ENCODE measurements around the gene TRDN.
"Not testable (repeated sequence)": the region's sequence is repeated elsewhere in the genome, so short reads cannot be mapped to it uniquely, and the experiment has no call there.

TRDN gene

DNA sequence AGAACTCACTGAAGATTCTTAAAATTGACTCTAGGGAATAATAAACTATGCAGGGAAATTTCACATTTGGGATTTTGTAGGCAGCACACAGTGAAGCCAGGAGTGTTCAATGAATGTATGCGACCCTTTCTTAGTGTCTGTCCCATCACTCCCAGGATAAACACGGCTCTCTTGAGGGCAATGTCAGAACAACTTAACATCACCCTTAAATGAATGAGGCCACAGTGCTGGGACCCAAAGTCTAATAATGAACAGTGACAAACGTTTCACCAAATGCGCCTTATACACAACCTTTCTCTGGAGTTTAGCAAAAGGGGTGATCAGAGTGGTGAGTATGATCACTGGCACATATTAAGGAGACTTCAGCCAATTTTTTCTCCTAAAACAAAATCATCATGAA is 403.4 kb downstream of the TRDN start:
- no peak for DNase-seq

DNA sequence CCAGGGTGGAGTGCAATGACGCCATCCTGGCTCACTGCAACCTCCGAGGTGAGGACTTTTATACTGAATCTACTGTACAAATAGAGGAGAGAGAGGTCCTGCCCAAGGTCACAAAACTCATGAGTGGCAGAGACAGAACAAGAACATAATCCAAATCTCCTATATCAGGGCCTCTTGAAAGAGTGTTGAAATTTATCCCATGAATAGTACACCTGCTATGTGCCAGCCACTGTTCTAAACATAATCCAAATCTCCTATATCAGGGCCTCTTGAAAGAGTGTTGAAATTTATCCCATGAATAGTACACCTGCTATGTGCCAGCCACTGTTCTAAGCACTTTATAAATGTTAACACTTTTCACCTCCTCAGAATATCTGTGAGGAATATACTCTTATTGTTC is 409.0 kb downstream of the TRDN start:
- not testable (repeated sequence) for DNase-seq

DNA sequence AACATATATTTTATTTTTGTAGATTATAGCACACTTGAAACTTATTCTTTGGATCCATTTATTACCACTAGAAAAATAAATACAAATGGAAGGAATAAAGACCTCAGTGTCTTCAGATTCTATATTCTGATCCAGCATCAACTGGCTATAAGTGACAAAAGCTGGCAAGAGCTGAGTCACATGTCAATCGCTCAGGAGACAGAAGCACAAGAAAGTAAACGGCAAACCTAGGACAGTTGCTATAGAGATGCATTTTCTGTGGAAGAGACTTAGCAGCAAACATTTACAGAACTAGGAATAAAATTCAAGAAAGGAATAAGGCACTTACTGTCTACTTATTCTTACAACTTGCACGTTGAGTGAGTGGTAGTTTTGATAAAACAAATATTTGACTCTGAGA is 410.4 kb downstream of the TRDN start:
- no peak for DNase-seq

DNA sequence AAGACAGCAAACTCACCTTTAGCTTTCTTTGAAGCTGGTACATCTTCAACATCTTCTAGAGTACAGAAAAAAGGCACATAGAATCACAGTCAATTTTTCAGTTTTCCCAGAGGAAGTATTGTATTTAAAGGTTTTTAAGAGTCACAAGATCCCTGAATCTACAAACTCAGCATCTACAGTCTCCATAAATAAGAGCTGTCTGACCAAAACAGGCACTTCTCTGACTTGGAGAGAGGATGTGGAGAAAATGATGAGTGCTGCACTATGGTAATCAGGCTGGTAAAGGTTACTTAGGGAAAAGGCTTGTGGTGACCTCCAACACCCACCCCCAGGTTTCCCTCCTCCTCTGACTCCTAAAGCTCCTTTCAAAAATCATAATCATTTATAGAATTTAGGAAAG is 412.7 kb downstream of the TRDN start:
- no peak for DNase-seq

DNA sequence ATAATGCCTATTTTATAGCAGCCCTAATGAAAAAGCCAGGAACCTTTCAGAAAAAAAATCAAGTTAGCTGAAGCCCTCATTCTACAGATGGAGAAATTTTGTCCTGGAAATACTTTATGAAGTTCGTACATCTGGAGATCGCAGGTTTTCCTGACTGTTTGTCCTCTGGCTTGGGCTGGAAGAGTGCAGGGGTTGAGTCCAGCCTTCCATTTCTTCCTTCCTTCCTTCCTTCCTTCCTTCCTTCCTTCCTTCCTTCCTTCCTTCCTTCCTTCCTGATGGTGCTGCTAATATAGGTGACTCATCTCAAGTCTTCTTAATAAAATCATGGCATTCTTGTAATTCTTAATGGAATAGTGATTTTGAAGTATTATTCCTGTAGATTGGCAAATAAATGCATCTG is 413.3 kb downstream of the TRDN start:
- no peak for DNase-seq

DNA sequence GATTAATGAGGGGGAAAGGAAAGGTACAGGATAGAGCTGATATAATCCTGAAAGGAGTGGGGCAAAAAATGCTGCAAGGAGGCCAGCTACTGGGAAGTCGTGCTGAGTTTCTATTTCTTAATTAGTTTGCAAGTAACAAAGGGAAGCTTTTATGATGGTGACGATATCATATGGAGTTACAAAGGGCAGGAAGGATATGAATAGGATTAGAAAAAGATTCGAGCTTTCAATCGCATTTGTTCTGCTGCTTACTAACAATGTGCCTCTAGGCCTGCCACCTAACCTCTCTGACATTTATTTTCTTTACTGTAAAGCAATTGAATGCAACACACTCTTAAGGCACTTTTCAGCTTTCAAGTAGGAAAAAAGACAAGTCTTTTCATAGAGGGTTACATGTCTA is 421.5 kb downstream of the TRDN start:
- DNase-seq, result no peak

DNA sequence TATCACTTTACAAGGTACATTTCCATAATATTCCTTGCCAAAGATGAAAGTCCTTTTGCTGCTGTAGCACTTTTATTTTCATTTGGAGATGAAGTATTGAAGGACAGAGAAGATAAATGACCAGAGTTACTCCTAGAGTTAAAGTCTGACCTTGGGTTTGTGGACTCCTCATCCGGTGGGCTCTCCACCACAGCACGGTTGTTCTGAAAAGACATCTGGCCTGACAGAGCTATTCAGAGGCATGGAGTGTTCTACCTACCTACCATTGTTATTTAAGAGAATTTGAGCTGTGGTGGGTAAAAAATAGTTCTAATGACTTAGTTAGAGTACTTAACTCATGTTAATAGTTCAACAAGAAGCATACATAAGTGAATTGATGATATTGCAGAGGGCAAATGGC is 422.3 kb downstream of the TRDN start:
- DNase-seq, result no peak

DNA sequence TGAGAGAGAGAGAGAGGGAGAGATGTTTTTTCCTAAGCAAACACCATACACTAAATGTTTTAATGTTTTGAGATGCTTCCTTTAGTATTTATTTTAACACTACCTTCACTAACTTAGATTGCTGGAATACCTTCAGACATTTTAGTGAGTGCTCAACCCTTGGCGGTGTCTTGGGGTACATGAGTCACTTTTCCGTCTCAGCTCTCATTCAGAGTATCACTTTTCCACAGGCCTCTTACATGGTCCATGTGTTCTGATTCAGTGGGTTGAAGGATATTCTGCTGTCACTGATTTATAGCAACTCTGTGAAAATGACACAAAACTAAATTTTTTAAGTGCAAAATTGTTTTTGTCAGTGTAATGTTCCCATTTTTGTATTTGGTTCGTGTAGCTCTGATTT is 422.8 kb downstream of the TRDN start:
- no peak for DNase-seq

DNA sequence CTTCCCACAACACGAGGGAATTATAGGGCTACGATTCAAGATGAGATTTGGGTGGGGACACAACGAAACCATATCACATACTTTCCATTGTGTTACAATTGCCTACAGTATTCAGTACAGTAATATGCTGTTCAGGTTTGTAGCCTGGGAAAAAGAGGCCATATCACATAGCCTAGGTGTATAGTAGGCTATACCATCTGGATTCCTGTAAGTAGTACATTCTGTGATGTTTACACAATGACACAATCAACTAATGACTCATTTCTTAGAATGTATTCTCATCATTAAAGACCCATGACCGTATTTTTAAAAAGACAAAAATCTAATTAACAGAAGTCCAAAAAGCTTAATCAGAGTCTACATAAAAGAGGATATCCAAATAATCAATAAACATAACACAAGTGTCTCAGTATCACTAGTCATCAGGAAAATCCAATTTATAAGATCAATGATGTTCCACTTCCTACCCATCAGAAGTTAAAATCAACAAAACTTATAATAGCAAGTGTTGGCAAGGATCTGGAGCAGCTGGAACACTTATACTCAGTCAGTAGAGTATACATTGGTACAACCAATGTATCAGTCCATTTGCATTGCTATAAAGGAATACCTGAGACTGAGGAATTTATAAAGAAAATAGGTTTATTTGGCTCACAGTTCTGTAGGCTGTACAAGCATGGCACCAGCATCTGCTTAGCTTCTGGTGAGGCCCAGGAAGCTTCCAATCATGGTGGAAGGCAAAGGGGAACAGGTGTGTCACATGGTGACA is 424.8 kb downstream of the TRDN start:
- DNase-seq, result no peak

DNA sequence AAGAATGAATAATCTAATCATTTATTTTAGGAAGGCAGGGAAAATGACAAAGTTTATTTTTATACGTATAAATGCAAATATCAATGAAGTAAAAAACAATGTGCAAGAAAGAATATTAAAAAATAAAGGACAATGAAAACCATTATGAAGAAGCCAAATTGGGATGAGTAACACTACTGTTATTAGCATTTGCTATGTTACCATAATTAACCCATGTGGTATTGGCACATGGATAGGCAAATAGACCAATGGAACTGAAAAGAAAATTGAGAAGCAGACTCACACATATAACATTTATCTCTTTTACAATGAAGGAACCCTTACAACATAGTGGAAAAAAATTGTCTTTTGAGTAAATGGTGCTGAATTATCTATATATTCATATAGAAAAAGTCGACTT is 426.1 kb downstream of the TRDN start:
- no peak for DNase-seq

DNA sequence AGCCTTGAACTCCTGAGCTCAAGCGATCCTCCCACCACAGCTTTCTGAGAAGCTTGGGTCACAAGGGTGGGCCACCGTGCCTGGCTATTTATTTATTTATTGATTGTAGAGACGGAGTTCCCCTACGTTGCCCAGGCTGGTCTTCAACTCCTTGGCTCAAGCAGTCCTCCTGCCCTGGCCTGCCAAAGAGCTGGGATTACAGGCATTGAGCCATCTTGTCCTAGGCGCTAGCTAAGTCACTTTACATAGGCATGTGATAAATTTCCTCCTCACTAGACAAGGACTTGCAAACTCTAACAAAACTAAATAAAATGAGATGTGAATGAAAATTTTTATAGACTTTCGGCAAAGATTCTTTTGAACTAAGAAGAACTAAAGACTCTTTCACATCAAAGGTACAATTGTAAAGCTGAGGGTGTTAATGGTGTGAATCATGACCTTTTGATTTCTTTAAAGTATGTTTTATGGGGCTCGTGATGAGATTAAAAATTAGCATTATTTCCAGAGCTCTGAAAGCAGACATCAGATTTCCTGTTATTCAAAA is 428.7 kb downstream of the TRDN start:
- no peak for DNase-seq

DNA sequence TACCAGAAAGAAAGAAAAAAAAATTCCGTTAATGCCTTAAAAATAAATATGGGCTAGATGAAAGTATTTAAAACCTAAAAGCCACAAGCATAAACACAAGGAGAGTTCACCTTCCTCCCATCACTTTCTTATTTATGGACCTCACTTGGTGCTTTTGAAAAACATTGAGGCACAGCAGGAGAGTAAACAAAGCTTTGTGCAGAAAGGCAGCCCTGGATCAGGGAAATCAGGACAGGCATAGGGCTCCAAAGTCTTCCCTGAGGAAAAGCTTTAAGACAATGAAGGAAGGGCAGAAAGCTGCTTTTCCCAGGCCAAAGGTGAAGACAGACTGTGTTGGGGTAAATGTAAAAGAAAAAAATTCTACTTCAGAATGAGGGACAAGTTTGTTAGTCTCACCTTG is 432.8 kb downstream of the TRDN start:
- DNase-seq, result no peak

DNA sequence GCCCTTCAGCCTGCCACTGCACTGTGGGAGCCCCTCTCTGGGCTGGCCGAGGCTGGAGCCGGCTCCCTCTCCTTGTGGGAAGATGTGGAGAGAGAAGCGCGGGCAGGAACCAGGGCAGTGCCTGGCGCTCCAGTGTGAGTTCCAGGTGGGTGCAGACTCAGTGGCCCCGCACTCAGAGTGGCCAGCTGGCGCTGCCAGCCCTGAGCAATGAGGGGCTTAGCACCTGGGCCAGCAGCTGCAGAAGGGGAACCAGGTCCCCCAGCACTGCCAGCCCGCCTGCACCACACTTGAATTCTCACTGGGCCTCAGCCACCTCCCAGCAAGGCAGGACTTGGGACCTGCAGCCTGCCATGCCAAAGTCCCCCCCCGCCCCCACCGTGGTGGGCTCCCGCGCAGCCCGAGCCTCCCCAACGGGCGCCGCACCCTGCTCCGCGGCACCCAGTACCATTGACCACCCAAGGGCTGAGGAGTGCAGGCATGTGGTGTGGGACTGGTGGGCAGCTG is 434.8 kb downstream of the TRDN start:
- DNase-seq, result no peak

DNA sequence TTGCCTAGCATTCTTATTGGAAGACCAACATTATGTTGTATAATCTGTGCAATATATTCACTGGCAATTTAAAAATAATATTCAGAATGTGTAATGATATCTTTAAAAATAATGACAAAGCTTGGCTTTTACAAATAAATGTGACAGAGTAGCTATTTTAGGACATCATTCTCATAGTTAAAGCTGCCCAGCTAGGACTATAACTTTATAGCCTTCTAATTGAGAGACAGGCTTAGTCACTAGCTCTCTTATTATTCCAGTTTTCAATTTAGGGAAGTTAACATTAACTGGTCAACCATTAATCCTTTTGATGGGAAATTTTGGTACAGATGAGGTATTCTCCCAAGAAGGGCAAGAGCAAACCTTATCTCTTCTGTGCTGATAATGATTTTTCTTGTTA is 443.5 kb downstream of the TRDN start:
- no peak for DNase-seq

DNA sequence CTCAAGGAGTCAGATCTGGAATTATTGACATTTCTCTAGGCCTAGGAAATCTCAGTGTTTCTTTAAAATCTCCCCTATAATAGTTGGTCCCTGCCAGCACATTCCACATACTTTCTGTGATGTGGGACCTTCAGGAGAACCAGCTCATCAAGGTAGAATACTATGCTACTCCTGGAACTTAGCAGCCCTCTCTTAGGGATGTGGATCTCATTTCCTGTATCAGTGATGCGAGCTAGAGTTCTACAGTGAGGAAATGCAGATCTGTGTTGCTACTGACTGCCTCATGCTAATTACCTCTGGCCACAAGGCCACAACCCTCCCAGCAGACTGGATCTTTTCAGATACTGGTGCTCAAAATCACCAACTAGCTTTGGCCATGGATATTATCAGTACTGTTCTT is 446.9 kb downstream of the TRDN start:
- DNase-seq, result no peak

DNA sequence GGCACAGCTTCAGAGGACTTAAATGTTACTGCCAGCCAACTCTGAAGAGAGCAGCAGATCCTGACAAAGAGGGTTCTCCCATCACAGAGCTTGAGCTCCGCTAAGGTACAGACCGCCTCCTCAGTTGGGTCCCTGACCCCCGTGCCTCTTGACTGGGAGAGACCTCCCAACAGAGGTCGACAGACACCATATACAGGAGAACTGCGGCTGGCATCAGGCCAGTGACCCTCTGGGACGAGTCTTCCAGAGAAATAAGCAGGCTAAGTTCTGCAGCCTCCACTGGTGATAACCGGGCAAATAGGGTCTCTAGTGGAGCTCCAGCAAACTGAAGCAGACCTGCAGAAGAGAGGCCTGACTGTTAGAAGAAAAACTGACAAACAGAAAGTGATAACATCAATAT is 453.8 kb downstream of the TRDN start:
- DNase-seq, result no peak

DNA sequence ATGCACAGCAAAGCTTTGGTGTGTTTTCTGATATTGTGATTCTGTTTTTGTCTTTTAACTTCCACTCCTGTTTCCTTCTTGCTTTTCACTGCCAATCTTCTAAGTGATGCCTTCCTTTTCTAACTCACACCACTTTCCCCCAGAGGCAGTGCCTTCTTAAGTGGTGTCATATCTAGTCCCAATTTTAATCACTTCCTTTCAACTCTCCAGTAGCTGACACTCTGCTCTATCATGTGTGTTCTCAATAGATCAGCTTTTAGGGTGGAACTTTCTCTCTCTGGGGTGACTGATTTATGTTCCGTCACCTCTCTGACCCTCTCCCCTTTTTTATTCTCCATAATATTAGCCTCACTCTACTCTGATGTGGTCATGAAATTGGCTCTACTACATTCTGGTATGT is 460.0 kb downstream of the TRDN start:
- DNase-seq, result no peak

DNA sequence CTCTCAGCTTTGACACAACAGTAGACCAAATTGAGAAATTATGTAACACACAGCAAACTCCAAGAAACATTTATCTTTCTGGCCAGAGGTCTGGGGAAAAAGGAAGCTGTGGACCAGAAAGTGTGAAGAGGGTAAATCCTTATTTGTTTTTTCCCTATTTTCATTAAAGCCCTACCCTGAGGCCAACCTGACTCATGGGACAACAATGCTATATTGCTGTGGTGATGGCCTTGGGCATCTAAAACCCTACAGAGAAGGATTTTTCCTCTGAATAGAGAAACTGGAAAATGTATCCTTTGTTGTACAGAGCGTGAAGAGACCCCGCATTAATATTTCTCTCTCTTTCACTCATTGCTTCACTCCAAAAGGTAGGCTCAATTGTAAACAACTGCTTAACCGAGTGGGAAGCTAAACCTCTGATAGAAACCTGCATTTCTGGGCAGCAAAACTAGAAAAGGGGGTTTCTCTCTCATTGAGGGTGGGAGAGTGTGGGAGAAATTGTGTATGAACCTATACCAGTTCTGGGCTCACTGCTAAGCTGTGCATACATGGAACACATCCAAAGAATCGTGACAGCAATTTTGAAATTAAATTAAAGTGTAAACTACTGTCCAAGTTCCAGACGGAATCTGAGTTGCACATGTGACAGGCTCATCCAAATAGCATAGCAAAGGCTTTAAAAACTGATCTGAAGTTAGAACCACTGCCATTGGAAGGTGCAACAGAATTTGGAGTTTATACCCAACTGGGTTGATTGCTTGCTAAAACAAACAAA is 465.2 kb downstream of the TRDN start:
- DNase-seq, result no peak

DNA sequence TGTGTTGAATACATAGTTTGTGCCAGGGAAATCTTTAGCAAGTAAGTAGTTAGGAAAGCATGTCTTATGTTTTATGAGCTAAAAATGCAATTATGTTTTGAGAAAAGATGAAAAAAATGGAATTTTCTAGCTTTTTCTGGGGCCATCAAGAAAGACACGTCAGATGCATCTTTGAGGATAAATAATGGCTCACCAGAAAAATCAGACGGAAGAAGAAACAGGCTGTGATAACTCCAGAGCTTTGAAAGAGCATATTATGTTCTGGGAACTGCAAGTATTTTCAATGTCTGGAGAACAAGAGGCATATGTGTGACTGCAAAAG is 467.0 kb downstream of the TRDN start:
- no peak for DNase-seq

DNA sequence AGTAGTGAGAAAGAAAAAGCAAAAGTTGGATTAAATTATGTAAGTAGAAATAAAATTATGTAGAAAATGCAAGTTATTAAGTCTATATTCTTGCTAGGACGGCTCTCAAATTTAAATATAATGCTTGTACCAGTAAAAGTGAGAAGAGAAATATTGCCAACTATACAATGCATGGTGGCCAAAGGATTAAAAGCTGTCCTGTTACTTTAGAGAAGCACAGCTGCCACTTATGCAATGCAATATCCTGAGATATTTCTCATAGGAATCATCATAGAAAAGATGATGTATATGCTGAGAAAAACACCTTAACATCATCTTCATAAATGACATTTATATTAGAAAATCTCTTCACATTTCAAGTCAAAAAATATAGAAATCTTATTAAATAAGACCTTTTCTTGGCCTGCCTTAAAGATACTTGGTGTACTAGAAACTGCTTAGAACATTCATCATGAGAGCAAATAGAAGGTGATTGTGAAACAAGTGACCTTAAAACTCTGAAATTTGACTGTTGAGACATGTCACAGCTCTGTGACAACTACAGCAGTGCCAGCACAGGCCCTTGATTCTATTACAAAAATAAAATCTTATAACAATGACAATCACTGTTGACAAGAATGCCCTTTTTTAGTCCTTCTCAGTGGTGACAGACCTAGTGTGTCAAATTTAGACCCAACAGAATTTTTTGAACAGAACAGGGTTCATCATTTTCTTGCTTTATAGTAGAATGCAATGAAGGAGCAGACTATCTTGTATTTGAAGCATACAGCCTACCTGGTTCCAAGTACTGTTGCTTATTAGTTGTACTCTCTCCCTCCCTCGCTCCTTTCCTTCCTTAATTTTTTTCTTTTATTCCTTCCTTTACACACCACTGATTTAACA is 467.6 kb downstream of the TRDN start:
- no peak for DNase-seq

DNA sequence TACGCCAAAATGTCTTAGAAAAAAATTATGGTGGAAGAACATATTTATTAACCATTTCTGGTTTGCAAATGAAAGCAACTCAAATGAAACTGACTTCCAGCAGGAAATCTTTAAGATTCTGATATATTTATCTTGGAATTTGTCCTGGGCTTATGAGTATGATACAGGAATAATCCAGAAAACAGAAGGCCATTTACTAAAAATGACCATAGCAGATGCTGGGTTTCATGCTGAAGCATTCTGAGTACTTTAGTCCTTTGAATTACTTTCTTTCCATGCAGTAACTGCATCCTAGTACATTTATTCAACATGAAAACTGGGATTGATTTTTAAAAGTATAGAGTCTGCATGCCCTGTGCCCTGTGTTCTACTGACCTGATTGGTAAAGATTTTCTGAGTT is 468.3 kb downstream of the TRDN start:
- DNase-seq, result no peak
